IPS DF 19.7 (cell line): ENCODE measurements around the gene FBXO17.
A peak's percentile ranks its signal among the peaks of the same experiment; 100 is the strongest.
"Not testable (repeated sequence)": the region's sequence is repeated elsewhere in the genome, so short reads cannot be mapped to it uniquely, and the experiment has no call there.

Experiments used
- DNase-seq: peaks from one replicate; pipeline ENCODE4 v3.0.0-alpha.2; 2013; ENCODE audit warnings: low read depth, low spot score

FBXO17 gene

GRCh38 chr19:38944981-38945506 lies 30.5 kb downstream of the FBXO17 start:
- DNase-seq = no peak

- DNase-seq = no peak
Observed at GRCh38 chr19:38942471-38943181, 32.9 kb downstream of the FBXO17 start.

GRCh38 chr19:38941979-38942378 lies 33.6 kb downstream of the FBXO17 start:
- DNase-seq = no peak

- DNase-seq = not testable (repeated sequence)
Observed at GRCh38 chr19:38941466-38941865, 34.1 kb downstream of the FBXO17 start.

- DNase-seq = no peak
Observed at GRCh38 chr19:38939957-38940356, 35.6 kb downstream of the FBXO17 start.

GRCh38 chr19:38933544-38933943 lies 42.0 kb downstream of the FBXO17 start:
- DNase-seq = no peak

GRCh38 chr19:38932425-38933179 lies 42.9 kb downstream of the FBXO17 start:
- no peak for DNase-seq

GRCh38 chr19:38931521-38931793 lies 44.1 kb downstream of the FBXO17 start:
- no peak for DNase-seq

GRCh38 chr19:38930776-38931520 lies 44.6 kb downstream of the FBXO17 start, which contains the start of gene MRPS12:
TSS of gene MRPS12 (plus strand) at chr19:38930944. CDS start at chr19:38931295, 351 bp downstream.
- peak; percentile 97 for DNase-seq

- peak; percentile 78 for DNase-seq
Observed at GRCh38 chr19:38929929-38930775, 45.4 kb downstream of the FBXO17 start, which contains the start of gene SARS2. TSS of gene SARS2 (minus strand) at chr19:38930763. CDS start at chr19:38930736, 27 bp downstream.

GRCh38 chr19:38928391-38929001 lies 47.0 kb downstream of the FBXO17 start:
- DNase-seq = no peak

GRCh38 chr19:38924388-38924787 lies 51.2 kb downstream of the FBXO17 start:
- DNase-seq = no peak

- DNase-seq = no peak
Observed at GRCh38 chr19:38922482-38922881, 53.1 kb downstream of the FBXO17 start.

- DNase-seq = no peak
Observed at GRCh38 chr19:38921420-38922274, 53.9 kb downstream of the FBXO17 start.

- DNase-seq = no peak
Observed at GRCh38 chr19:38920602-38921419, 54.7 kb downstream of the FBXO17 start.

- no peak for DNase-seq
Observed at GRCh38 chr19:38919837-38920601, 55.5 kb downstream of the FBXO17 start.

- DNase-seq = no peak
Observed at GRCh38 chr19:38918526-38918925, 57.0 kb downstream of the FBXO17 start.

GRCh38 chr19:38917921-38918491 lies 57.5 kb downstream of the FBXO17 start:
- no peak for DNase-seq
